Stimulated activated CD8-positive, alpha-beta memory T cell treated with anti-CD3 and anti-CD28 coated beads, Interleukin-4, amount 100 ng/mL, for 1 hour (primary cell): ENCODE measurements around the gene IVL.

Experiments
- DNase-seq, 2 donors: peaks; one replicate each; pipeline ENCODE4 v3.0.0-alpha.2; 2020; ENCODE audit warnings: low read depth in 2 of 2, low spot score in 1 of 2

Gene IVL

GRCh38 chr1:152946651-152947256, 38.4 kb downstream of the IVL start, which contains the start of gene SPRR5:
Gene SPRR5 (plus strand): TSS chr1:152947206. CDS start chr1:152948555, 1,349 bp downstream.
- no peak for DNase-seq

GRCh38 chr1:152951711-152952110, 43.4 kb downstream of the IVL start:
- DNase-seq = no peak

GRCh38 chr1:152953761-152954160, 45.4 kb downstream of the IVL start:
- no peak for DNase-seq

GRCh38 chr1:152954436-152954835, 46.1 kb downstream of the IVL start:
- no peak for DNase-seq

- DNase-seq = no peak
These were observed 49.2 kb downstream of the IVL start for GRCh38 chr1:152957561-152957960.

GRCh38 chr1:152959273-152959672, 50.9 kb downstream of the IVL start:
- DNase-seq = no peak

- DNase-seq = no peak
These were observed 51.6 kb downstream of the IVL start for GRCh38 chr1:152959801-152960451.

- no peak for DNase-seq
These were observed 52.2 kb downstream of the IVL start for GRCh38 chr1:152960452-152961044.
